Motor neuron (in vitro differentiated cells): Measurements from ENCODE around the gene SACS. TPM values are rescaled to one million over a fixed set of nuclear protein-coding genes. Genes with fewer than 3 reads are reported as not detected.
"Not testable (repeated sequence)": the region's sequence is repeated elsewhere in the genome, so short reads cannot be mapped to it uniquely, and the experiment has no call there.

ENCODE experiments used
- ATAC-seq, 8 experiments: fragments of 200-7000 bp; cut with Tn5 transposase; replicated peaks in 6 of 8; 2 replicates each; pipeline ENCODE4 v1.8.0; 2021; ENCODE audit warnings: mild to moderate bottlenecking in 8 of 8, moderate library complexity in 8 of 8
- H3K27ac ChIP-seq, 2 donors: fragments of 250-450 bp; sonication (Bioruptor Pico); 2 replicates each; pipeline ENCODE4 v1.9.0; 2021; ENCODE audit warnings: antibody characterized with exemption in 2 of 2, mild to moderate bottlenecking in 2 of 2, moderate library complexity in 1 of 2
- H3K4me1 ChIP-seq, 2 donors: fragments of 250-450 bp; sonication (Bioruptor Pico); replicated peaks in 1 of 2; 2 replicates each; pipeline ENCODE4 v1.6.1; 2021; ENCODE audit warnings: antibody characterized with exemption in 2 of 2, mild to moderate bottlenecking in 2 of 2, moderate library complexity in 1 of 2
- H3K4me3 ChIP-seq, 5 donors: fragments of 250-450 bp; sonication (Bioruptor Pico); 2 replicates each; pipeline ENCODE4 v1.9.0; 2021; ENCODE audit warnings: antibody characterized with exemption in 5 of 5, mild to moderate bottlenecking in 5 of 5, moderate library complexity in 4 of 5
- WGBS, 10 experiments: fragments of 450-650 bp; shearing (Covaris generic); methylation state at CpG; one replicate each; pipeline ENCODE4 v1.0.0; 2022; 5-methylcytosine and 5-hydroxymethylcytosine counted together
- in situ Hi-C, 9 experiments: fragments of 400-800 bp; cut with MboI; loops; one replicate each; pipeline ENCODE4 v1.15.0; 2021; ENCODE audit warnings: low sequenced_read_pairs in 9 of 9, low pct_unique_long_range_greater_than_20kb in 2 of 9; ENCODE audit not compliant: unreplicated experiment in 9 of 9
- total RNA-seq, 8 experiments: library from RNA; unstranded; fragments of 300-600 nt; gene quantifications; 2 replicates each; pipeline versions ENCODE4 v1.2.3 to v1.2.4, GENCODE V29; 2022

The SACS gene
- total RNA-seq, 8 experiments from 2014 or later: 21.3 to 73.2 (median 36.2) TPM

- in situ Hi-C loops: loop anchor here in 1 of 9 experiments (25.0 kb wide), 1 partner anchor 90 kb away; the partner anchor contains the start of gene SACS
- H3K27ac ChIP-seq: no peak overlapping the region
- H3K4me3 ChIP-seq: no peak overlapping the region
- ATAC-seq: no peak
- WGBS, 10 experiments: 83 to 100% (median 100%) methylated on average over 1 of the region's 1 CpG; no CpG with 5 or more reads in 2 of the 10 experiments
- no peaks in the 10 kb centered on the region for H3K4me1 ChIP-seq
Observed at GRCh38 chr13:23347601-23348000, 85.9 kb downstream of the SACS start.

- in situ Hi-C loops: loop anchor here in 1 of 9 experiments (25.0 kb wide), 1 partner anchor 92 kb away; the partner anchor contains the start of gene SACS
- WGBS, 10 experiments: 76 to 100% (median 93%) methylated on average over 2 to 4 of the region's 4 CpGs; no CpG with 5 or more reads in 3 of the 10 experiments
- Histone ChIP-seq H3K4me1 (no peaks in the 10 kb centered on the region), H3K4me3 (no peak overlapping the region), H3K27ac (no peak overlapping the region)
- ATAC-seq: peak in 5 of 8 experiments; percentile 65 to 87 (median 82)
Observed at GRCh38 chr13:23344931-23345595, 88.4 kb downstream of the SACS start.

- in situ Hi-C loops: loop anchor here in 1 of 9 experiments (25.0 kb wide), 1 partner anchor 98 kb away; the partner anchor contains the start of gene SACS
- no peak overlapping the region for H3K27ac ChIP-seq
- ATAC-seq: no peak
- H3K4me1 ChIP-seq: no peaks in the 10 kb centered on the region
- 86 to 100% (median 100%) methylated on average over 1 of the region's 1 CpG; no CpG with 5 or more reads in 1 of the 10 experiments for WGBS, 10 experiments
- no peak overlapping the region for H3K4me3 ChIP-seq
Observed at GRCh38 chr13:23339225-23339624, 94.3 kb downstream of the SACS start.

GRCh38 chr13:23330356-23330755 is 103.1 kb downstream of the SACS start:
- 89 to 100% (median 95%) methylated on average over 1 to 6 of the region's 6 CpGs; no CpG with 5 or more reads in 1 of the 10 experiments for WGBS, 10 experiments
- in situ Hi-C loops: loop anchor here in 1 of 9 experiments (25.0 kb wide), 1 partner anchor 107 kb away; the partner anchor contains the start of gene SACS
- no peak for ATAC-seq

GRCh38 chr13:23325191-23325590 is 108.3 kb downstream of the SACS start:
- in situ Hi-C loops: loop anchor here in 1 of 9 experiments (25.0 kb wide), 1 partner anchor 112 kb away; the partner anchor contains the start of gene SACS
- WGBS, 10 experiments: 67 to 100% (median 90%) methylated on average over 1 to 2 of the region's 2 CpGs; no CpG with 5 or more reads in 4 of the 10 experiments

More at GRCh38 chr13:23330356-23330755, 103.1 kb downstream of the SACS start:
- Histone ChIP-seq H3K4me1 (no peaks in the 10 kb centered on the region), H3K27ac (no peak overlapping the region), H3K4me3 (no peak overlapping the region)

GRCh38 chr13:23323946-23324709 is 109.4 kb downstream of the SACS start:
- H3K27ac ChIP-seq: no peak overlapping the region
- peaks cover 0 to 14% of the 10 kb centered on the region in 2 donors for H3K4me1 ChIP-seq
- in situ Hi-C loops: loop anchor here in 2 of 9 experiments (25.0 kb wide), 1 partner anchor 512 kb away; no protein-coding TSS in a partner anchor
- peak in 6 of 8 experiments; percentile 2 to 50 (median 29) for ATAC-seq
- no peak overlapping the region for H3K4me3 ChIP-seq
- 19 to 100% (median 67%) methylated on average over 1 to 14 of the region's 17 CpGs for WGBS, 10 experiments

More at GRCh38 chr13:23325191-23325590, 108.3 kb downstream of the SACS start:
- H3K27ac ChIP-seq: no peak overlapping the region
- no peak for ATAC-seq
- H3K4me3 ChIP-seq: no peak overlapping the region
- peaks cover 0 to 14% of the 10 kb centered on the region in 2 donors for H3K4me1 ChIP-seq

- in situ Hi-C loops: loop anchor here in 2 of 9 experiments (25.0 kb wide), 1 partner anchor 510 kb away; no protein-coding TSS in a partner anchor
Observed at GRCh38 chr13:23322353-23323336, 110.9 kb downstream of the SACS start.

GRCh38 chr13:23321535-23322241 is 111.8 kb downstream of the SACS start:
- WGBS, 10 experiments: 0 to 62% (median 28%) methylated on average over 1 to 6 of the region's 6 CpGs; no CpG with 5 or more reads in 1 of the 10 experiments
- in situ Hi-C loops: loop anchor here in 2 of 9 experiments (25.0 kb wide), 1 partner anchor 509 kb away; no protein-coding TSS in a partner anchor
- peaks cover 0 to 14% of the 10 kb centered on the region in 2 donors for H3K4me1 ChIP-seq
- H3K27ac ChIP-seq: no peak overlapping the region
- H3K4me3 ChIP-seq: no peak overlapping the region
- peak; percentile 69 to 99 (median 96) for ATAC-seq

More at GRCh38 chr13:23322353-23323336, 110.9 kb downstream of the SACS start:
- no peak overlapping the region for H3K4me3 ChIP-seq
- H3K27ac ChIP-seq: no peak overlapping the region
- 82 to 100% (median 97%) methylated on average over 1 to 6 of the region's 19 CpGs; no CpG with 5 or more reads in 3 of the 10 experiments for WGBS, 10 experiments
- peak in 1 of 8 experiments; percentile 19 for ATAC-seq
- H3K4me1 ChIP-seq: peaks cover 0 to 14% of the 10 kb centered on the region in 2 donors

- peaks cover 0 to 14% of the 10 kb centered on the region in 2 donors for H3K4me1 ChIP-seq
Observed at GRCh38 chr13:23320926-23321534, 112.5 kb downstream of the SACS start.

GRCh38 chr13:23319883-23320224 is 113.6 kb downstream of the SACS start:
- H3K27ac ChIP-seq: no peak overlapping the region
- peaks cover 0 to 14% of the 10 kb centered on the region in 2 donors for H3K4me1 ChIP-seq
- in situ Hi-C loops: loop anchor here in 2 of 9 experiments (25.0 kb wide), 1 partner anchor 508 kb away; no protein-coding TSS in a partner anchor
- ATAC-seq: no peak
- no peak overlapping the region for H3K4me3 ChIP-seq
- WGBS, 10 experiments: 0 to 100% (median 87%) methylated on average over 1 to 3 of the region's 3 CpGs; no CpG with 5 or more reads in 1 of the 10 experiments

More at GRCh38 chr13:23320926-23321534, 112.5 kb downstream of the SACS start:
- 0 to 100% (median 29%) methylated on average over 1 to 4 of the region's 4 CpGs; no CpG with 5 or more reads in 1 of the 10 experiments for WGBS, 10 experiments
- no peak overlapping the region for H3K4me3 ChIP-seq
- ATAC-seq: peak; percentile 5 to 66 (median 58)
- in situ Hi-C loops: loop anchor here in 2 of 9 experiments (25.0 kb wide), 1 partner anchor 509 kb away; no protein-coding TSS in a partner anchor
- H3K27ac ChIP-seq: no peak overlapping the region

- H3K27ac ChIP-seq, ATAC-seq, H3K4me3 ChIP-seq, H3K4me1 ChIP-seq: not testable (repeated sequence)
- in situ Hi-C loops: loop anchor here in 2 of 9 experiments (25.0 kb wide), 1 partner anchor 503 kb away; no protein-coding TSS in a partner anchor
- WGBS, 10 experiments: 79 to 100% (median 96%) methylated on average over 1 to 6 of the region's 6 CpGs; no CpG with 5 or more reads in 4 of the 10 experiments
Observed at GRCh38 chr13:23314837-23315236, 118.7 kb downstream of the SACS start.
